Natural killer cell (primary cell): Measurements from ENCODE around the gene MIDN. TPM values are rescaled to one million over a fixed set of nuclear protein-coding genes. Genes with fewer than 3 reads are reported as not detected.
A peak's percentile ranks its signal among the peaks of the same experiment; 100 is the strongest.

Experiments used
- ATAC-seq, 3 donors: fragments of 150-1000 bp in 2 of 3; fragments of 200-7000 bp in 1 of 3; cut with Tn5 transposase; 1 replicate in 1 of 3; 2 replicates in 2 of 3; pipeline ENCODE4 v1.10.0; 2021; ENCODE audit warnings: mild to moderate bottlenecking in 2 of 3, moderate library complexity in 2 of 3
- DNase-seq, 2 donors: peaks; one replicate each; pipeline versions ENCODE4 v3.0.0 to v3.0.0-alpha.2; 2013 to 2021; ENCODE audit warnings: mixed read lengths in 1 of 2
- H3K27ac ChIP-seq: one replicate; pipeline ENCODE4 v1.5.1; 2013; ENCODE audit warnings: mild to moderate bottlenecking, low read length
- H3K27me3 ChIP-seq: one replicate; pipeline ENCODE4 v1.6.1; 2013; ENCODE audit warnings: low read length; ENCODE audit not compliant: control insufficient read depth, insufficient read depth
- H3K36me3 ChIP-seq: one replicate; pipeline ENCODE4 v1.6.1; 2013; ENCODE audit warnings: low read length; ENCODE audit not compliant: control insufficient read depth, insufficient read depth
- H3K4me1 ChIP-seq: one replicate; pipeline ENCODE4 v1.6.1; 2013; ENCODE audit warnings: low read length; ENCODE audit not compliant: control insufficient read depth, insufficient read depth
- H3K4me3 ChIP-seq: one replicate; pipeline ENCODE4 v1.5.1; 2013; ENCODE audit warnings: low read length
- H3K9me3 ChIP-seq: one replicate; pipeline ENCODE4 v1.6.1; 2013; ENCODE audit warnings: low read length; ENCODE audit not compliant: control insufficient read depth, insufficient read depth
- H3K27ac Mint-ChIP-seq, 2 donors: one replicate each; pipeline ENCODE4 v1.8.0; 2022; ENCODE audit warnings: mild to moderate bottlenecking in 2 of 2, mixed read lengths in 2 of 2, moderate library complexity in 1 of 2
- H3K27me3 Mint-ChIP-seq, 2 donors: one replicate each; pipeline ENCODE4 v1.8.0; 2022; ENCODE audit warnings: low read depth in 2 of 2, mixed read lengths in 2 of 2
- H3K36me3 Mint-ChIP-seq: one replicate; pipeline ENCODE4 v1.8.0; 2022; ENCODE audit warnings: mixed read lengths
- H3K4me1 Mint-ChIP-seq, 2 donors: one replicate each; pipeline ENCODE4 v1.8.0; 2022; ENCODE audit warnings: mixed read lengths in 2 of 2
- H3K4me3 Mint-ChIP-seq: one replicate; pipeline ENCODE4 v1.8.0; 2022; ENCODE audit warnings: mild to moderate bottlenecking, moderate library complexity, mixed read lengths
- H3K9me3 Mint-ChIP-seq, 2 donors: one replicate each; pipeline ENCODE4 v1.8.0; 2022; ENCODE audit warnings: mixed read lengths in 2 of 2
- WGBS: methylation state at CpG from one replicate; pipeline ENCODE4 v1.1.7; 2013; ENCODE audit warnings: missing lambda C conversion rate; ENCODE audit not compliant: insufficient coverage; 5-methylcytosine and 5-hydroxymethylcytosine counted together
- intact Hi-C: fragments of 100-400 bp; cut with micrococcal nuclease; formaldehyde crosslinking; loops from one replicate; pipeline ENCODE4 v1.14.2; 2022
- total RNA-seq, 4 donors: library from RNA; stranded (reverse); fragments of 120-200 nt in 1 of 4; gene quantifications; one replicate each; pipeline versions ENCODE4 v1.2.3 to v1.2.4, GENCODE V29; 2013 to 2022
- TF ChIP-seq, protein P1 (sequence below): fragments of 200-600 bp; IDR thresholded peaks from one replicate; pipeline ENCODE4 v1.8.0; 2022; ENCODE audit warnings: antibody characterized with exemption

Gene MIDN
- total RNA-seq, 3 donors from 2014 or later (not counting 1 experiment from before 2014, with no cell fraction given): 296 to 367 (median 314) TPM

DNA sequence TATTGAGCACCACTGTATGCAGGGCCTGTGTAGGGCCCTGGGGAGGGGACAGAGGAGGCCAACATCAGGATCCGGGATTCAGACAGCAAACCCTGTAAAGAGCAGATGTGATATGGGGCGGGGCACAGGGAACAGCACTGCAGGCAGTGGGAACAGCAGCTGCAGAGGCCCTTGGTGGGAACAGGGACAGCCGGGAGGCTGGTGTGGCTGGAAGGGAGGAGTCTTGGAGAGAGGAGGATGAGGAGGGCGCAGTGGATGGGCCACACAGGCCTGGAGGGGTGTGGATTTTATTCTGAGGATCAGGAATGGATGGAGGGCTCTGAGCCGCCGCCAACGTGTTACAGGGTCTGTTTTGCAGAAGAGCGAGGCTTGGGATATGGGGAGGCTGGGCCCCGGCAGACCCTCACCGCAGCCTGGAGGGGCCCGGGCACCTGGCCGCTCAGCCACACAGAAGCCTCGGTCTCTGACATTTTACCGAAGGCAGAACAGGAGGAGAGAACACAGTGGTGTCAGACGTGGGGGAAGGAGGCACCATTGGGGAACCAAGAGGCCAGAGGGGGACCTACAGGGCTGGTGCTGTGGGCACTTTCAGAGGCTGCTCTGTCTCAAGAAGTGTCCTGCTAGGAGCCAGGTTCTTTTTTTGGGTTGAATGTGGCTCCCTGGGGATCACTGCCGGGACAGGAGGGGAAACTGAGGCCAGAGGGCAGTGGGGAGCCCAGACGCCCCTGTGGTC is 44.2 kb downstream of the MIDN start:
- Mint-ChIP-seq H3K4me1 (no peaks in the 10 kb centered on the region), H3K27ac (no peak overlapping the region), H3K4me3 (no peak overlapping the region), H3K9me3 (no peaks in the 10 kb centered on the region), H3K36me3 (no peaks in the 10 kb centered on the region), H3K27me3 (peaks cover 0 to 11% of the 10 kb centered on the region in 2 donors)
- H3K4me3 ChIP-seq: no peak overlapping the region
- no peaks in the 10 kb centered on the region for H3K9me3 ChIP-seq
- H3K36me3 ChIP-seq: no peaks in the 10 kb centered on the region
- H3K4me1 ChIP-seq: peaks cover 13% of the 10 kb centered on the region
- ATAC-seq (no peak), DNase-seq (no peak)
- peaks cover 14% of the 10 kb centered on the region for H3K27me3 ChIP-seq
- WGBS: 85% methylated on average over 17 of the region's 17 CpGs
- H3K27ac ChIP-seq: no peak overlapping the region
- TF ChIP-seq, protein P1, sequence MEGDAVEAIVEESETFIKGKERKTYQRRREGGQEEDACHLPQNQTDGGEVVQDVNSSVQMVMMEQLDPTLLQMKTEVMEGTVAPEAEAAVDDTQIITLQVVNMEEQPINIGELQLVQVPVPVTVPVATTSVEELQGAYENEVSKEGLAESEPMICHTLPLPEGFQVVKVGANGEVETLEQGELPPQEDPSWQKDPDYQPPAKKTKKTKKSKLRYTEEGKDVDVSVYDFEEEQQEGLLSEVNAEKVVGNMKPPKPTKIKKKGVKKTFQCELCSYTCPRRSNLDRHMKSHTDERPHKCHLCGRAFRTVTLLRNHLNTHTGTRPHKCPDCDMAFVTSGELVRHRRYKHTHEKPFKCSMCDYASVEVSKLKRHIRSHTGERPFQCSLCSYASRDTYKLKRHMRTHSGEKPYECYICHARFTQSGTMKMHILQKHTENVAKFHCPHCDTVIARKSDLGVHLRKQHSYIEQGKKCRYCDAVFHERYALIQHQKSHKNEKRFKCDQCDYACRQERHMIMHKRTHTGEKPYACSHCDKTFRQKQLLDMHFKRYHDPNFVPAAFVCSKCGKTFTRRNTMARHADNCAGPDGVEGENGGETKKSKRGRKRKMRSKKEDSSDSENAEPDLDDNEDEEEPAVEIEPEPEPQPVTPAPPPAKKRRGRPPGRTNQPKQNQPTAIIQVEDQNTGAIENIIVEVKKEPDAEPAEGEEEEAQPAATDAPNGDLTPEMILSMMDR: no peak
- intact Hi-C loops: no loop called here

DNA sequence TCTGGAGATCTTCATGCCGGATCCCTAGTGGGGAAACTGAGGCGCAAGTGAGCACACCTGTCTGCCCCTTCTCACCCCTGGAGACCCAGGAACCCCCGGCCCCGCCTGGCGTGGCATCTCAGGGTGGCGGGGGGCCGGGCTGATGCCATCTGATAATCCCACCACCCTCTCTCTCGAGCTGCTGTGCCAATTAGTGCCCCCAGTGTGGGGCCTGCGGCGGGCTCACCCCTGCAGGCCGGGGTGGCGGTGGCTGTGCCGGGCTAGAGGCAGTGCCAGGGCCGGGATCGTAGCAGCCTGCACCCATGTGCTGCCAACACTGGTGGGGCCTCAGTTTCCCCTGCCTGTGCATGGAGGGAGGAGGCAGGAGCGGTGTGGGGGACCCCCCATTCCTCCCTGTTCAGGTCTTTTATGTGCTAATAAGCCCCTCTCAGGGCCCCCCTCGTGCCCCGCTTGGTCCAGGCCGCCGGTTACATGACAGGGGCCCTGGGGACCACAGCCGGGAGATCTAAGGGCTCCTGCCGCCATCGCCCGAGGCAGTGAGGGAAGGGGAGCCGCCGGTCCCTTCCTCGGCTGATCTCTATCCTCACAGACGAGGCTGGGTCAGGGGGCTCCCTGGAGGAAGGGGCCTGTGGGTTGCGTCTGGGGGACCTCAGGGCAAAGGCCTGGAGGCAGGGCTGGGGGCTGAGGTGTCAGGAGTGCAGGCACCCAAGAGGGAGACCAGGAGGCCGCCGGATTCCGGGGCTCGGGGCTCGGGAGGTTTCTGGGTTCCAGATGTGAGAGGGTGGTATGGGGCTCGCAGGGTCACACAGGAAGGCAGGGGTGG is 45.6 kb downstream of the MIDN start:
- WGBS: 78% methylated on average over 35 of the region's 35 CpGs
- peaks cover 8% of the 10 kb centered on the region for H3K27me3 ChIP-seq
- no peak overlapping the region for H3K4me3 Mint-ChIP-seq

DNA sequence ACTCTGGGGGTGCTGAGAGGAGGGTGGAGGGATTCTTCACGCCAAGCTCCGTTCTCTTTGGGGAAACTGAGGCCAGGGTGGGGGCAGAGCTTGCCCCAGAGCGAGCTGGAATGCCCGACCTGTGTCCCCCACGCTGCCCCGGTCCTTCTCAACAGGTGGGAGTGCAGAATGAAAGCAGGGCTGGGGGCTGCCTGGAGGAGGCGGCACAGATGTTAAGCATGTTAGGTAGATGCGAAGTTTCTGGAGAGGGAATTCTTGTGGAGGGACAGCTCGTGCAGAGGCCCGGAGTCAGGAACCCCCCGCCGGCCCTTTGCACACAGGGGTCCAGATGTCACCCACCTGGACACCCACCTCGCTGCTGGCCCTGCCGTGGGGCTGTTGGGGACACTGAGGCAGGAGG is 46.3 kb downstream of the MIDN start:
- Mint-ChIP-seq H3K4me3 (peak overlapping the region; percentile 55), H3K9me3 (no peaks in the 10 kb centered on the region), H3K27me3 (peaks cover 0 to 10% of the 10 kb centered on the region in 2 donors), H3K4me1 (no peaks in the 10 kb centered on the region), H3K36me3 (no peaks in the 10 kb centered on the region), H3K27ac (no peak overlapping the region)
- Histone ChIP-seq H3K27ac (no peak overlapping the region), H3K36me3 (no peaks in the 10 kb centered on the region), H3K27me3 (peaks cover 8% of the 10 kb centered on the region), H3K4me3 (no peak overlapping the region), H3K4me1 (peaks cover 6% of the 10 kb centered on the region), H3K9me3 (no peaks in the 10 kb centered on the region)
- intact Hi-C loops: no loop called here
- DNase-seq (no peak), ATAC-seq (no peak)
- TF ChIP-seq, protein P1: no peak
- WGBS: 81% methylated on average over 14 of the region's 14 CpGs

More for the DNA sequence above, 45.6 kb downstream of the MIDN start:
- TF ChIP-seq, protein P1: no peak
- Mint-ChIP-seq H3K27ac (no peak overlapping the region), H3K4me1 (no peaks in the 10 kb centered on the region), H3K36me3 (no peaks in the 10 kb centered on the region), H3K27me3 (peaks cover 0 to 11% of the 10 kb centered on the region in 2 donors), H3K9me3 (no peaks in the 10 kb centered on the region)
- peaks cover 6% of the 10 kb centered on the region for H3K4me1 ChIP-seq
- no peak overlapping the region for H3K27ac ChIP-seq
- intact Hi-C loops: no loop called here
- H3K9me3 ChIP-seq: no peaks in the 10 kb centered on the region
- no peaks in the 10 kb centered on the region for H3K36me3 ChIP-seq
- DNase-seq: no peak
- H3K4me3 ChIP-seq: no peak overlapping the region
- no peak for ATAC-seq
